Adipocyte (in vitro differentiated cells): ENCODE results near the gene NTS.

Source experiments
- DNase-seq: peaks from one replicate; pipeline ENCODE4 v3.0.0-alpha.2; 2015; ENCODE audit warnings: low read depth
- H3K27me3 ChIP-seq: replicated peaks from 2 replicates; pipeline ENCODE4 v1.7.0; 2013; ENCODE audit warnings: mild to moderate bottlenecking, low read length, moderate library complexity; ENCODE audit not compliant: control insufficient read depth, insufficient read depth
- H3K36me3 ChIP-seq: 2 replicates; pipeline ENCODE4 v1.7.0; 2013; ENCODE audit warnings: low read length, mild to moderate bottlenecking, moderate library complexity; ENCODE audit not compliant: control insufficient read depth, insufficient read depth, severe bottlenecking
- H3K4me1 ChIP-seq: 2 replicates; pipeline ENCODE4 v1.7.0; 2013; ENCODE audit warnings: mild to moderate bottlenecking, low read length, moderate library complexity; ENCODE audit not compliant: control insufficient read depth, insufficient read depth
- H3K4me3 ChIP-seq: 2 replicates; pipeline ENCODE4 v1.7.0; 2013; ENCODE audit warnings: mild to moderate bottlenecking, low read length, moderate library complexity
- H3K9ac ChIP-seq: 2 replicates; pipeline ENCODE4 v1.7.0; 2013; ENCODE audit warnings: mild to moderate bottlenecking, low read length, moderate library complexity
- H3K9me3 ChIP-seq: 2 replicates; pipeline ENCODE4 v1.7.0; 2013; ENCODE audit warnings: mild to moderate bottlenecking, low read length, moderate library complexity; ENCODE audit not compliant: control insufficient read depth

The NTS gene

GRCh38 chr12:85849344-85849743 is 24.8 kb upstream of the NTS start:
- Histone ChIP-seq H3K36me3 (no peaks in the 10 kb centered on the region), H3K27me3 (no peaks in the 10 kb centered on the region), H3K4me1 (no peaks in the 10 kb centered on the region), H3K9me3 (no peaks in the 10 kb centered on the region), H3K9ac (no peak overlapping the region), H3K4me3 (no peak overlapping the region)
- DNase-seq: no peak

GRCh38 chr12:85855305-85855704 is 18.8 kb upstream of the NTS start:
- no peak overlapping the region for H3K9ac ChIP-seq
- H3K9me3 ChIP-seq: no peaks in the 10 kb centered on the region
- no peak overlapping the region for H3K4me3 ChIP-seq
- DNase-seq: no peak
- H3K27me3 ChIP-seq: no peaks in the 10 kb centered on the region
- no peaks in the 10 kb centered on the region for H3K4me1 ChIP-seq
- H3K36me3 ChIP-seq: no peaks in the 10 kb centered on the region

GRCh38 chr12:85856966-85857365 is 17.1 kb upstream of the NTS start:
- no peak overlapping the region for H3K9ac ChIP-seq
- H3K4me1 ChIP-seq: no peaks in the 10 kb centered on the region
- no peak overlapping the region for H3K4me3 ChIP-seq
- H3K27me3 ChIP-seq: no peaks in the 10 kb centered on the region
- no peaks in the 10 kb centered on the region for H3K9me3 ChIP-seq
- no peaks in the 10 kb centered on the region for H3K36me3 ChIP-seq
- DNase-seq: no peak

- peaks cover 3% of the 10 kb centered on the region for H3K4me1 ChIP-seq
- no peak for DNase-seq
- H3K9ac ChIP-seq: no peak overlapping the region
- no peak overlapping the region for H3K4me3 ChIP-seq
- H3K27me3 ChIP-seq: no peaks in the 10 kb centered on the region
- H3K36me3 ChIP-seq: no peaks in the 10 kb centered on the region
- H3K9me3 ChIP-seq: no peaks in the 10 kb centered on the region
Observed at GRCh38 chr12:85865890-85866289, 8.2 kb upstream of the NTS start.

- no peaks in the 10 kb centered on the region for H3K9me3 ChIP-seq
- peak; percentile 87 for DNase-seq
- H3K9ac ChIP-seq: peak overlapping the region; percentile 68
- no peaks in the 10 kb centered on the region for H3K36me3 ChIP-seq
- H3K27me3 ChIP-seq: no peaks in the 10 kb centered on the region
- peak overlapping the region; percentile 78 for H3K4me3 ChIP-seq
- H3K4me1 ChIP-seq: peaks cover 3% of the 10 kb centered on the region
Observed at GRCh38 chr12:85866986-85867776, 6.9 kb upstream of the NTS start.

- peak; percentile 90 for DNase-seq
- no peaks in the 10 kb centered on the region for H3K9me3 ChIP-seq
- H3K4me3 ChIP-seq: no peak overlapping the region
- no peak overlapping the region for H3K9ac ChIP-seq
- no peaks in the 10 kb centered on the region for H3K36me3 ChIP-seq
- H3K27me3 ChIP-seq: no peaks in the 10 kb centered on the region
- no peaks in the 10 kb centered on the region for H3K4me1 ChIP-seq
Observed at GRCh38 chr12:85872497-85873091, 1.5 kb upstream of the NTS start.

- no peak for DNase-seq
- H3K9me3 ChIP-seq: no peaks in the 10 kb centered on the region
- H3K36me3 ChIP-seq: no peaks in the 10 kb centered on the region
- H3K4me3 ChIP-seq: no peak overlapping the region
- H3K27me3 ChIP-seq: no peaks in the 10 kb centered on the region
- H3K4me1 ChIP-seq: no peaks in the 10 kb centered on the region
- H3K9ac ChIP-seq: no peak overlapping the region
Observed at GRCh38 chr12:85877459-85877858, 3.4 kb downstream of the NTS start.

- Histone ChIP-seq H3K27me3 (no peaks in the 10 kb centered on the region), H3K9me3 (no peaks in the 10 kb centered on the region), H3K36me3 (no peaks in the 10 kb centered on the region), H3K9ac (no peak overlapping the region), H3K4me1 (no peaks in the 10 kb centered on the region), H3K4me3 (no peak overlapping the region)
- no peak for DNase-seq
Observed at GRCh38 chr12:85883763-85884162, 9.7 kb downstream of the NTS start.

- Histone ChIP-seq H3K4me3 (no peak overlapping the region), H3K4me1 (no peaks in the 10 kb centered on the region), H3K36me3 (no peaks in the 10 kb centered on the region), H3K9me3 (no peaks in the 10 kb centered on the region), H3K9ac (no peak overlapping the region), H3K27me3 (no peaks in the 10 kb centered on the region)
- no peak for DNase-seq
Observed at GRCh38 chr12:85894653-85895052, 20.6 kb downstream of the NTS start.

GRCh38 chr12:85920324-85920947 is 46.3 kb downstream of the NTS start:
- Histone ChIP-seq H3K4me1 (no peaks in the 10 kb centered on the region), H3K9ac (no peak overlapping the region), H3K36me3 (no peaks in the 10 kb centered on the region), H3K4me3 (no peak overlapping the region), H3K9me3 (no peaks in the 10 kb centered on the region), H3K27me3 (no peaks in the 10 kb centered on the region)
- DNase-seq: peak; percentile 73

- DNase-seq: peak; percentile 79
- Histone ChIP-seq H3K9ac (no peak overlapping the region), H3K4me3 (no peak overlapping the region), H3K4me1 (no peaks in the 10 kb centered on the region), H3K9me3 (no peaks in the 10 kb centered on the region), H3K27me3 (no peaks in the 10 kb centered on the region), H3K36me3 (no peaks in the 10 kb centered on the region)
Observed at GRCh38 chr12:85923767-85924331, 49.8 kb downstream of the NTS start.
